ENCODE measurements around the gene CTSA. TPM values are rescaled to one million over a fixed set of nuclear protein-coding genes. Genes with fewer than 3 reads are reported as not detected.

Gene CTSA
- total and polyA plus RNA-seq, 2 of the 4 experiments (the other 2 are of a cell fraction) = 19.0 to 312 TPM

GRCh38 chr20:45890985-45891983 is at the start of gene CTSA, which contains the start of gene NEURL2 (continued):
- TF ChIP-seq CTCF (conservative IDR thresholded peaks at IDR 0.05; ENCODE audit: low read depth, low read length) (no peak), BHLHE40 (IDR thresholded peaks at IDR 0.05; ENCODE audit: low read depth, low read length) (peak; percentile 81)
